SK-N-SH treated with all-trans-retinoic acid at 6 μM for 48 hours (cell line): Measurements from ENCODE around the gene AMOTL2.

Experiments used
- ATAC-seq: fragments of 200-7000 bp; cut with Tn5 transposase; 3 replicates; pipeline ENCODE4 v1.9.1; 2020; ENCODE audit warnings: mild to moderate bottlenecking, moderate library complexity
- ARNTL ChIP-seq: fragments of 450-650 bp; formaldehyde crosslinking; IDR thresholded peaks from 2 replicates; pipeline ENCODE4 v1.5.0; 2020; ENCODE audit warnings: low read depth, mild to moderate bottlenecking, moderate library complexity, borderline replicate concordance
- BACH2 ChIP-seq: fragments of 250-450 bp; sonication (Bioruptor Pico); IDR thresholded peaks from 2 replicates; pipeline ENCODE4 v1.9.0; 2021; ENCODE audit warnings: mild to moderate bottlenecking, borderline replicate concordance
- CSDC2 ChIP-seq: fragments of 250-450 bp; sonication (Bioruptor Pico); IDR thresholded peaks from 2 replicates; pipeline ENCODE4 v1.5.0; 2020; ENCODE audit warnings: mild to moderate bottlenecking, moderate library complexity
- ESRRG ChIP-seq: fragments of 250-450 bp; sonication (Bioruptor Pico); IDR thresholded peaks from 2 replicates; pipeline ENCODE4 v1.6.1; 2021; ENCODE audit warnings: mild to moderate bottlenecking
- GLIS3 ChIP-seq: fragments of 250-450 bp; sonication (Bioruptor Pico); IDR thresholded peaks from 2 replicates; pipeline ENCODE4 v1.5.0; 2020; ENCODE audit warnings: mild to moderate bottlenecking, moderate library complexity
- ISL1 ChIP-seq: fragments of 250-450 bp; sonication (Bioruptor Pico); IDR thresholded peaks from 2 replicates; pipeline ENCODE4 v2.1.2; 2022; ENCODE audit warnings: mild to moderate bottlenecking, moderate library complexity
- OSR1 ChIP-seq: fragments of 250-450 bp; sonication (Bioruptor Pico); IDR thresholded peaks from 2 replicates; pipeline ENCODE4 v1.8.0; 2022; ENCODE audit warnings: moderate library complexity, mild to moderate bottlenecking, inconsistent platforms
- PPARA ChIP-seq: fragments of 250-450 bp; sonication (Bioruptor Pico); IDR thresholded peaks from 2 replicates; pipeline ENCODE4 v1.5.0; 2020; ENCODE audit warnings: mild to moderate bottlenecking, borderline replicate concordance
- RARB ChIP-seq: fragments of 250-450 bp; sonication (Bioruptor Pico); IDR thresholded peaks from 2 replicates; pipeline ENCODE4 v1.8.0; 2021; ENCODE audit warnings: mild to moderate bottlenecking, moderate library complexity
- SNAI2 ChIP-seq: fragments of 250-450 bp; sonication (Bioruptor Pico); IDR thresholded peaks from 2 replicates; pipeline ENCODE4 v1.5.0; 2020; ENCODE audit warnings: mild to moderate bottlenecking, moderate library complexity
- TOX ChIP-seq: fragments of 250-450 bp; sonication (Bioruptor Pico); IDR thresholded peaks from 2 replicates; pipeline ENCODE4 v1.8.0; 2021; ENCODE audit warnings: mild to moderate bottlenecking, moderate library complexity, borderline replicate concordance
- ZC3H10 ChIP-seq: fragments of 250-450 bp; sonication (Bioruptor Pico); IDR thresholded peaks from 2 replicates; pipeline ENCODE4 v1.5.1; 2021; ENCODE audit warnings: mild to moderate bottlenecking, moderate library complexity
- ZFP3 ChIP-seq: fragments of 250-450 bp; sonication (Bioruptor Pico); IDR thresholded peaks from 2 replicates; pipeline ENCODE4 v1.5.0; 2020; ENCODE audit warnings: mild to moderate bottlenecking, moderate library complexity
- ZFP30 ChIP-seq: fragments of 450-650 bp; formaldehyde crosslinking; IDR thresholded peaks from 2 replicates; pipeline ENCODE4 v1.5.0; 2022; ENCODE audit warnings: mild to moderate bottlenecking, moderate library complexity
- ZNF565 ChIP-seq: fragments of 450-650 bp; formaldehyde crosslinking; conservative IDR thresholded peaks from 2 replicates; pipeline ENCODE4 v1.5.0; 2020; ENCODE audit warnings: low read depth, mild to moderate bottlenecking, moderate library complexity
- ZNF70 ChIP-seq: fragments of 450-650 bp; formaldehyde crosslinking; IDR thresholded peaks from 2 replicates; pipeline ENCODE4 v1.5.0; 2020; ENCODE audit warnings: mild to moderate bottlenecking, moderate library complexity
- ZNF8 ChIP-seq: fragments of 450-650 bp; formaldehyde crosslinking; IDR thresholded peaks from 2 replicates; pipeline ENCODE4 v1.5.0; 2020; ENCODE audit warnings: mild to moderate bottlenecking, moderate library complexity
- TF ChIP-seq, protein P1 (sequence below): fragments of 250-450 bp; sonication (Bioruptor Pico); IDR thresholded peaks from 2 replicates; pipeline ENCODE4 v1.5.0; 2020; ENCODE audit warnings: mild to moderate bottlenecking, moderate library complexity
- TF ChIP-seq, protein P2 (sequence below): fragments of 250-450 bp; sonication (Bioruptor Pico); IDR thresholded peaks from 2 replicates; pipeline ENCODE4 v1.8.0; 2021; ENCODE audit warnings: low read depth, mild to moderate bottlenecking, moderate library complexity, borderline replicate concordance
- TF ChIP-seq, protein P3 (sequence below): fragments of 250-450 bp; sonication (Bioruptor Pico); IDR thresholded peaks from 2 replicates; pipeline ENCODE4 v1.5.1; 2021; ENCODE audit warnings: mild to moderate bottlenecking, moderate library complexity
- TF ChIP-seq, protein P4 (sequence below): fragments of 250-450 bp; sonication (Bioruptor Pico); IDR thresholded peaks from 2 replicates; pipeline ENCODE4 v1.8.0; 2020; ENCODE audit warnings: mild to moderate bottlenecking, moderate library complexity, borderline replicate concordance

The AMOTL2 gene

DNA sequence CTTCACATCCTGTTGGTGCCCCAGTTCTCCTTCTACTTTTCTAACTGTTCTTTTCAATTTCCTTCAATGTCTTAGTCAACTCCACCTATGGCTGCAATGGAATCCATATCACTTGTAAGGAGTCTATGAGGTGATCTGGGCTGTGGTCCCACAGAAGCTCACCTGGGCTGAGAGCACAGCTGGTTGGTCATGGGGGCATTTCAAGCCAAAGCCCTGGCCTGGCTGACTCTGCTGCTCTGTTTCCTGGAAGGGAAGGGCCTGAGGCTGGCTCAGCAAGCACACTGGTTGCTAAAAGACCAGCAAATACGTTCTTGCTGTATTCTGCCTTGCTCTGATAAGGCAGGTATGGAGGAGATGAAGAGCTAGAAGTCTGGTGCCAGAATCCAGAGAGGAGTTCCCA, 29.0 kb downstream of the AMOTL2 start:
- TF ChIP-seq RARB (CRISPR knock-in tag) (no peak), BACH2 (CRISPR knock-in tag) (no peak), ZNF8 (CRISPR knock-in tag) (no peak), ZC3H10 (CRISPR knock-in tag) (no peak), CSDC2 (CRISPR knock-in tag) (no peak), PPARA (CRISPR knock-in tag) (no peak), ZFP30 (CRISPR knock-in tag) (no peak), GLIS3 (no peak), SNAI2 (CRISPR knock-in tag) (no peak), TOX (CRISPR knock-in tag) (no peak), ZNF70 (CRISPR knock-in tag) (no peak), OSR1 (no peak), ISL1 (CRISPR knock-in tag) (no peak), ZFP3 (CRISPR knock-in tag) (no peak)
- TF ChIP-seq, protein P1, sequence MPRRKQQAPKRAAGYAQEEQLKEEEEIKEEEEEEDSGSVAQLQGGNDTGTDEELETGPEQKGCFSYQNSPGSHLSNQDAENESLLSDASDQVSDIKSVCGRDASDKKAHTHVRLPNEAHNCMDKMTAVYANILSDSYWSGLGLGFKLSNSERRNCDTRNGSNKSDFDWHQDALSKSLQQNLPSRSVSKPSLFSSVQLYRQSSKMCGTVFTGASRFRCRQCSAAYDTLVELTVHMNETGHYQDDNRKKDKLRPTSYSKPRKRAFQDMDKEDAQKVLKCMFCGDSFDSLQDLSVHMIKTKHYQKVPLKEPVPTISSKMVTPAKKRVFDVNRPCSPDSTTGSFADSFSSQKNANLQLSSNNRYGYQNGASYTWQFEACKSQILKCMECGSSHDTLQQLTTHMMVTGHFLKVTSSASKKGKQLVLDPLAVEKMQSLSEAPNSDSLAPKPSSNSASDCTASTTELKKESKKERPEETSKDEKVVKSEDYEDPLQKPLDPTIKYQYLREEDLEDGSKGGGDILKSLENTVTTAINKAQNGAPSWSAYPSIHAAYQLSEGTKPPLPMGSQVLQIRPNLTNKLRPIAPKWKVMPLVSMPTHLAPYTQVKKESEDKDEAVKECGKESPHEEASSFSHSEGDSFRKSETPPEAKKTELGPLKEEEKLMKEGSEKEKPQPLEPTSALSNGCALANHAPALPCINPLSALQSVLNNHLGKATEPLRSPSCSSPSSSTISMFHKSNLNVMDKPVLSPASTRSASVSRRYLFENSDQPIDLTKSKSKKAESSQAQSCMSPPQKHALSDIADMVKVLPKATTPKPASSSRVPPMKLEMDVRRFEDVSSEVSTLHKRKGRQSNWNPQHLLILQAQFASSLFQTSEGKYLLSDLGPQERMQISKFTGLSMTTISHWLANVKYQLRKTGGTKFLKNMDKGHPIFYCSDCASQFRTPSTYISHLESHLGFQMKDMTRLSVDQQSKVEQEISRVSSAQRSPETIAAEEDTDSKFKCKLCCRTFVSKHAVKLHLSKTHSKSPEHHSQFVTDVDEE (CRISPR knock-in tag): no peak
- TF ChIP-seq, protein P2, sequence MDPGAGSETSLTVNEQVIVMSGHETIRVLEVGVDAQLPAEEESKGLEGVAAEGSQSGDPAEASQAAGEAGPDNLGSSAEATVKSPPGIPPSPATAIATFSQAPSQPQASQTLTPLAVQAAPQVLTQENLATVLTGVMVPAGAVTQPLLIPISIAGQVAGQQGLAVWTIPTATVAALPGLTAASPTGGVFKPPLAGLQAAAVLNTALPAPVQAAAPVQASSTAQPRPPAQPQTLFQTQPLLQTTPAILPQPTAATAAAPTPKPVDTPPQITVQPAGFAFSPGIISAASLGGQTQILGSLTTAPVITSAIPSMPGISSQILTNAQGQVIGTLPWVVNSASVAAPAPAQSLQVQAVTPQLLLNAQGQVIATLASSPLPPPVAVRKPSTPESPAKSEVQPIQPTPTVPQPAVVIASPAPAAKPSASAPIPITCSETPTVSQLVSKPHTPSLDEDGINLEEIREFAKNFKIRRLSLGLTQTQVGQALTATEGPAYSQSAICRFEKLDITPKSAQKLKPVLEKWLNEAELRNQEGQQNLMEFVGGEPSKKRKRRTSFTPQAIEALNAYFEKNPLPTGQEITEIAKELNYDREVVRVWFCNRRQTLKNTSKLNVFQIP (CRISPR knock-in tag): no peak
- TF ChIP-seq, protein P3, sequence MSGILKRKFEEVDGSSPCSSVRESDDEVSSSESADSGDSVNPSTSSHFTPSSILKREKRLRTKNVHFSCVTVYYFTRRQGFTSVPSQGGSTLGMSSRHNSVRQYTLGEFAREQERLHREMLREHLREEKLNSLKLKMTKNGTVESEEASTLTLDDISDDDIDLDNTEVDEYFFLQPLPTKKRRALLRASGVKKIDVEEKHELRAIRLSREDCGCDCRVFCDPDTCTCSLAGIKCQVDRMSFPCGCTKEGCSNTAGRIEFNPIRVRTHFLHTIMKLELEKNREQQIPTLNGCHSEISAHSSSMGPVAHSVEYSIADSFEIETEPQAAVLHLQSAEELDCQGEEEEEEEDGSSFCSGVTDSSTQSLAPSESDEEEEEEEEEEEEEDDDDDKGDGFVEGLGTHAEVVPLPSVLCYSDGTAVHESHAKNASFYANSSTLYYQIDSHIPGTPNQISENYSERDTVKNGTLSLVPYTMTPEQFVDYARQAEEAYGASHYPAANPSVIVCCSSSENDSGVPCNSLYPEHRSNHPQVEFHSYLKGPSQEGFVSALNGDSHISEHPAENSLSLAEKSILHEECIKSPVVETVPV (CRISPR knock-in tag): no peak
- TF ChIP-seq, protein P4, sequence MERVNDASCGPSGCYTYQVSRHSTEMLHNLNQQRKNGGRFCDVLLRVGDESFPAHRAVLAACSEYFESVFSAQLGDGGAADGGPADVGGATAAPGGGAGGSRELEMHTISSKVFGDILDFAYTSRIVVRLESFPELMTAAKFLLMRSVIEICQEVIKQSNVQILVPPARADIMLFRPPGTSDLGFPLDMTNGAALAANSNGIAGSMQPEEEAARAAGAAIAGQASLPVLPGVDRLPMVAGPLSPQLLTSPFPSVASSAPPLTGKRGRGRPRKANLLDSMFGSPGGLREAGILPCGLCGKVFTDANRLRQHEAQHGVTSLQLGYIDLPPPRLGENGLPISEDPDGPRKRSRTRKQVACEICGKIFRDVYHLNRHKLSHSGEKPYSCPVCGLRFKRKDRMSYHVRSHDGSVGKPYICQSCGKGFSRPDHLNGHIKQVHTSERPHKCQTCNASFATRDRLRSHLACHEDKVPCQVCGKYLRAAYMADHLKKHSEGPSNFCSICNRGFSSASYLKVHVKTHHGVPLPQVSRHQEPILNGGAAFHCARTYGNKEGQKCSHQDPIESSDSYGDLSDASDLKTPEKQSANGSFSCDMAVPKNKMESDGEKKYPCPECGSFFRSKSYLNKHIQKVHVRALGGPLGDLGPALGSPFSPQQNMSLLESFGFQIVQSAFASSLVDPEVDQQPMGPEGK (CRISPR knock-in tag): no peak
- no peak for ATAC-seq

DNA sequence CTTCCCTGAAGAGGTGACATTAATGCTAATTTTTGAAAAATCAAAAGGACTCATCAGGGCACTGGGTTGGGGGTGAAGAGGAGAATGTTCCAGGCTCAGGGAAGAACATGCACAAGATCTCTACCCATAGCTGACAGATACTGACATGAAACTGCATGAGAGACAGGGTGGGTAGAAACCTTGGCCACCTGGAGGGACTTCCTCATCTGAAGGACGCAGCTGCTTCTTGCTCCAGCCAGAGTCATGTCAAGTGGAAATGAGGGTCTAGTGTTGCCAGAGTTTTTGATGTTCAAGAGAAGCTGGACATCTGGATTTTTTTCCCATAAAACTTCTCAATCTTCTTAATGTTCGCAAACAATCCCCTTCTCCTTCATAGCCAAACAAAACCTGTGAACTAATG, 29.7 kb downstream of the AMOTL2 start:
- TF ChIP-seq ZFP30 (CRISPR knock-in tag): no peak
- TF ChIP-seq PPARA (CRISPR knock-in tag): no peak
- TF ChIP-seq ISL1 (CRISPR knock-in tag): no peak
- no peak for TF ChIP-seq CSDC2 (CRISPR knock-in tag)
- TF ChIP-seq, protein P4 (CRISPR knock-in tag): no peak
- TF ChIP-seq RARB (CRISPR knock-in tag): no peak
- ATAC-seq: no peak

DNA sequence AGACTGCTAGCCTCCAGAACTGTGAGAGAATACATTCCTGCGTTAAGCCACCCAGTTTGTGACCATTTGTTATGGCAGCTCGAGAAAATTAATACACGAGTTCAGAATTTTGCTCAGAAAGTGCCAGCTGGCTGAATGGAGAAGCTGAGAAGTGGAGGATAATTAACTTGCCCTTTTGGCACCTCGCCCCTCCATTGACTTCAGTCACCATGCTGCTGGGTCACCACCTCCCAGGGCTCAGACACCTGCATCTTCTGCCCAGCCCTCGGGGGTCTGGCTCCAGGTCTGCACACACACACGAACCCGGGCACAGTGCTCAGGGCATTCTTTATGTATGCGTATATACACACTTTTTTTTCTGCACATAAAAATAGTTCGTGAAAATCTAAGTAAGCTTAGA, 32.0 kb downstream of the AMOTL2 start:
- no peak for ATAC-seq
- TF ChIP-seq ZNF565 (CRISPR knock-in tag) (no peak), SNAI2 (CRISPR knock-in tag) (no peak), BACH2 (CRISPR knock-in tag) (no peak), OSR1 (no peak), ESRRG (CRISPR knock-in tag) (no peak), ZNF8 (CRISPR knock-in tag) (no peak), TOX (CRISPR knock-in tag) (no peak), ARNTL (CRISPR knock-in tag) (no peak), ZNF70 (CRISPR knock-in tag) (no peak)
- TF ChIP-seq, protein P3 (CRISPR knock-in tag): no peak
- TF ChIP-seq, protein P2 (CRISPR knock-in tag): no peak
